Smooth muscle cell (in vitro differentiated cells): ENCODE results near the gene BMP2K. TPM values are rescaled to one million over a fixed set of nuclear protein-coding genes. Genes with fewer than 3 reads are reported as not detected.

ENCODE experiments used
- DNase-seq: peaks from one replicate; lab custom pipeline; 2025; ENCODE audit not compliant: unreplicated experiment; lab: John Stamatoyannopoulos, UW
- H2AFZ ChIP-seq: fragments of 200-600 bp; sonication (generic); 2 replicates; pipeline ENCODE4 v1.6.0; 2016; ENCODE audit warnings: antibody characterized with exemption, low read depth, mild to moderate bottlenecking
- H3F3A ChIP-seq: fragments of 200-600 bp; sonication (generic); 2 replicates; pipeline ENCODE4 v1.6.0; 2017; ENCODE audit warnings: antibody characterized with exemption, low read depth
- H3K27ac ChIP-seq: fragments of 200-600 bp; sonication (generic); 2 replicates; pipeline ENCODE4 v1.5.1; 2016; ENCODE audit warnings: low read depth, mild to moderate bottlenecking
- H3K27me3 ChIP-seq: fragments of 200-600 bp; sonication (generic); 2 replicates; pipeline ENCODE4 v1.6.1; 2016; ENCODE audit warnings: low read depth, mild to moderate bottlenecking
- H3K36me3 ChIP-seq: fragments of 200-600 bp; sonication (generic); 2 replicates; pipeline ENCODE4 v1.5.1; 2016; ENCODE audit warnings: low read depth
- H3K4me1 ChIP-seq: fragments of 200-600 bp; sonication (generic); 2 replicates; pipeline ENCODE4 v1.5.1; 2016; ENCODE audit warnings: low read depth
- H3K4me2 ChIP-seq: fragments of 200-600 bp; sonication (generic); 2 replicates; pipeline ENCODE4 v1.6.0; 2016; ENCODE audit warnings: mild to moderate bottlenecking
- H3K4me3 ChIP-seq: fragments of 200-600 bp; sonication (generic); 2 replicates; pipeline ENCODE4 v1.5.1; 2016; ENCODE audit warnings: mild to moderate bottlenecking
- H3K79me2 ChIP-seq: fragments of 200-600 bp; sonication (generic); 2 replicates; pipeline ENCODE4 v1.6.0; 2016; ENCODE audit warnings: low read depth, mild to moderate bottlenecking
- H3K9ac ChIP-seq: fragments of 200-600 bp; sonication (generic); 2 replicates; pipeline ENCODE4 v1.6.0; 2016; ENCODE audit warnings: low read depth
- H3K9me3 ChIP-seq: fragments of 200-600 bp; sonication (generic); replicated peaks from 2 replicates; pipeline ENCODE4 v1.5.1; 2016; ENCODE audit warnings: low read depth
- H4K20me1 ChIP-seq: fragments of 200-600 bp; sonication (generic); 2 replicates; pipeline ENCODE4 v1.6.0; 2016; ENCODE audit warnings: low read depth
- WGBS: methylation state at CpG from one replicate; pipeline ENCODE4 v1.1.7; 2016; ENCODE audit warnings: low lambda C conversion rate; 5-methylcytosine and 5-hydroxymethylcytosine counted together
- polyA plus RNA-seq: library from polyadenylated mRNA; unstranded; fragments of >200 nt; fragmentation: Nextera tagmentation; extraction: Ambion mirVana; gene quantifications from 2 replicates; pipeline ENCODE4 v1.2.1, GENCODE V29; 2016
- total RNA-seq: library from RNA; depleted of rRNA; stranded (reverse); fragments of >200 nt; gene quantifications from 2 replicates; pipeline ENCODE4 v1.2.3, GENCODE V29; 2014
- TF ChIP-seq, protein P1 (sequence below): fragments of 200-600 bp; sonication (generic); IDR thresholded peaks from 2 replicates; pipeline ENCODE4 v1.5.1; 2017; ENCODE audit warnings: borderline replicate concordance, mild to moderate bottlenecking, antibody characterized with exemption; ENCODE audit not compliant: insufficient read depth, poor library complexity, severe bottlenecking

BMP2K gene
- total and polyA plus RNA-seq, 2 experiments from 2014 or later: 3.9 to 32.0 TPM

DNA sequence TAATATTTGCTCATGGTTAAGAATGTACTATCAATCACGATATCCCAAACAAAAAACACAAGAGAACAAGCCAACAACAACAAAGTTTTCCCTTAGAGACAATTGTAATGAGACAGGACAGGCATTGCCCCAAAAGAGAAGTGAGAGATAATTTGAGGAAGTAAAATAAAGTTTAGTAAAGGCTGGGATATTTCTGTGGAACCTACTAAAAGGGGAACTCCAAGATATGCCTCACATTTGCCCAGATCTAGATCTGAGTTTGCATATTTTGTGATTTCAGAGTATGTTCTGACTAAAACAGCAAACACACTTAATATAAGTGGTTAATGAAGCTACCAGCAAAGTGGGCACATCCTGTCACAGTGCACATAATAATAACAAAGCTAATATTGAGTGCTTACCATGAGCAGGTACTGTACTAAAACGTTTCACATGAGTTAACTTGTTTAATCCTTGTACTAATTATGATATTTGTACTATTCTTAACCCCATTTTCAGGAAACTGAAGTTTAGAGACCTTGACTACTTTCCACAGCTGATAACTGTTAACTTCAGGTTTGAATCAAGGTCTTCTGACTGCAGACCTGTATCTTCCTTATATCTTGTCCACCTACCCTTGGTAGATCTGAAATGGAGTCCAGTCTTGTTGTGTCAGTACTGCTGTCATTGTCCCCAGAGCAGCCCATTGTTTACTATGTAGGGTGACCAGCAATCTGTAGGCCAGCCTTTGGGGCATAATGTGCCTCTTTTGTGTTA is 26.0 kb upstream of the BMP2K start:
- H3F3A ChIP-seq: no peaks in the 10 kb centered on the region
- H3K79me2 ChIP-seq: no peaks in the 10 kb centered on the region
- no peaks in the 10 kb centered on the region for H4K20me1 ChIP-seq
- H3K4me3 ChIP-seq: no peak overlapping the region
- no peak overlapping the region for H3K27ac ChIP-seq
- TF ChIP-seq, protein P1, sequence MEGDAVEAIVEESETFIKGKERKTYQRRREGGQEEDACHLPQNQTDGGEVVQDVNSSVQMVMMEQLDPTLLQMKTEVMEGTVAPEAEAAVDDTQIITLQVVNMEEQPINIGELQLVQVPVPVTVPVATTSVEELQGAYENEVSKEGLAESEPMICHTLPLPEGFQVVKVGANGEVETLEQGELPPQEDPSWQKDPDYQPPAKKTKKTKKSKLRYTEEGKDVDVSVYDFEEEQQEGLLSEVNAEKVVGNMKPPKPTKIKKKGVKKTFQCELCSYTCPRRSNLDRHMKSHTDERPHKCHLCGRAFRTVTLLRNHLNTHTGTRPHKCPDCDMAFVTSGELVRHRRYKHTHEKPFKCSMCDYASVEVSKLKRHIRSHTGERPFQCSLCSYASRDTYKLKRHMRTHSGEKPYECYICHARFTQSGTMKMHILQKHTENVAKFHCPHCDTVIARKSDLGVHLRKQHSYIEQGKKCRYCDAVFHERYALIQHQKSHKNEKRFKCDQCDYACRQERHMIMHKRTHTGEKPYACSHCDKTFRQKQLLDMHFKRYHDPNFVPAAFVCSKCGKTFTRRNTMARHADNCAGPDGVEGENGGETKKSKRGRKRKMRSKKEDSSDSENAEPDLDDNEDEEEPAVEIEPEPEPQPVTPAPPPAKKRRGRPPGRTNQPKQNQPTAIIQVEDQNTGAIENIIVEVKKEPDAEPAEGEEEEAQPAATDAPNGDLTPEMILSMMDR: no peak
- H3K36me3 ChIP-seq: no peaks in the 10 kb centered on the region
- H3K9me3 ChIP-seq: no peaks in the 10 kb centered on the region
- no peak overlapping the region for H2AFZ ChIP-seq
- DNase-seq: no peak
- H3K4me1 ChIP-seq: no peaks in the 10 kb centered on the region
- no peaks in the 10 kb centered on the region for H3K27me3 ChIP-seq
- no peak overlapping the region for H3K4me2 ChIP-seq
- WGBS: 86% methylated on average over 2 of the region's 2 CpGs
- H3K9ac ChIP-seq: no peak overlapping the region

DNA sequence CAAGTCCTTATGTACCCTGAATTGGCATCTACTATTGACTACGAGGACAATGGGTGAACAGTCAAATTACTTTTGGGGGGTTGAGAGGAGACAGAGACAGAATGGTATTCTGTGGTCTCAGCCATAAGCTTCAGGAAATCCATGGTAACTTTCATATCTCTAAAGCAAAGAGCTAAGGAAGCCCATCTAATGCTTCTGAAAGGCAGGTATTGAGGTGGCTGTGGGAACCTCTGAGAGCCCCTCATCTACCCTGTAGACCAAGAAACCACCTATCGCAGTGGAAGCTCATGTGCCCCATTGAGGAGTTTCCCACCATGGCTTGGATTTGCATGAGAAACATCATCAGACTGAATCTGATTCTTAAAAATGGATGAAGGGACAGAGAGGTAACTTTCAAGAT is 23.1 kb upstream of the BMP2K start:
- Histone ChIP-seq H2AFZ (no peak overlapping the region), H3K4me2 (no peak overlapping the region), H3K9me3 (no peaks in the 10 kb centered on the region), H4K20me1 (no peaks in the 10 kb centered on the region), H3K9ac (no peak overlapping the region), H3K36me3 (no peaks in the 10 kb centered on the region), H3K27ac (no peak overlapping the region), H3K4me1 (no peaks in the 10 kb centered on the region), H3K79me2 (no peaks in the 10 kb centered on the region), H3K27me3 (no peaks in the 10 kb centered on the region), H3K4me3 (no peak overlapping the region), H3F3A (no peaks in the 10 kb centered on the region)
- TF ChIP-seq, protein P1: no peak
- DNase-seq: no peak
- WGBS: 98% methylated on average over 2 of the region's 2 CpGs

DNA sequence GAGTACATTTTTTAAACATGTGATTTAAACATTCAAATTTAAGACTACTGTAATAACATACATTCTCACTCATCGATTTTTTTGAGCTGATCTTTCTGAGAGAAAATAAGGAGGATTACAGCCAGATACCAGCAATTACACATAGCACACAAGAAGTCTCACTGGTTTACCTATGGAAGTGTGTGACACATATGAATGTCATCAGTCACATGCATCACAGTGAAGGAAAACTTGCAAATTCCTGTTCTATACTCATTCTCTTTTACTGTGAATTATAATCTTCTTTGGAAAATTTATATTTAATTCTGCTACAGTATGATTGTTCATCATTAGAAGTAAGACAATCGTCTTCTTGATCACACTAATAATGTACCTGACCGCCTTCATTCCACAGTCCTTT is 21.3 kb upstream of the BMP2K start:
- WGBS: 78% methylated on average over 3 of the region's 3 CpGs

More for the DNA sequence above, 21.3 kb upstream of the BMP2K start:
- no peaks in the 10 kb centered on the region for H3K79me2 ChIP-seq
- H3F3A ChIP-seq: no peaks in the 10 kb centered on the region
- no peak overlapping the region for H3K27ac ChIP-seq
- no peaks in the 10 kb centered on the region for H3K27me3 ChIP-seq
- H3K36me3 ChIP-seq: no peaks in the 10 kb centered on the region
- no peaks in the 10 kb centered on the region for H3K9me3 ChIP-seq
- no peak overlapping the region for H3K9ac ChIP-seq
- H2AFZ ChIP-seq: no peak overlapping the region
- no peaks in the 10 kb centered on the region for H3K4me1 ChIP-seq
- no peak overlapping the region for H3K4me3 ChIP-seq
- TF ChIP-seq, protein P1: no peak
- DNase-seq: no peak
- H4K20me1 ChIP-seq: no peaks in the 10 kb centered on the region
- no peak overlapping the region for H3K4me2 ChIP-seq
